GM13977 (cell line): ENCODE data around the gene HCRTR1.

Experiments
- DNase-seq: peaks from one replicate; pipeline ENCODE4 v3.0.0; 2012; ENCODE audit warnings: low spot score
- CTCF ChIP-seq: IDR thresholded peaks from 2 replicates; pipeline ENCODE4 v1.5.1; 2012; ENCODE audit warnings: mild to moderate bottlenecking, control low read depth; ENCODE audit not compliant: insufficient read depth; ENCODE audit errors: extremely low read depth, missing control alignments
- in situ Hi-C: fragments of 300-500 bp; cut with MboI; formaldehyde crosslinking; loops from one replicate; pipeline ENCODE4 v1.12.0; 2022; ENCODE audit warnings: low sequenced_read_pairs, low pct_unique_long_range_greater_than_20kb, mixed read lengths, inconsistent platforms; ENCODE audit not compliant: unreplicated experiment

HCRTR1 gene

DNA sequence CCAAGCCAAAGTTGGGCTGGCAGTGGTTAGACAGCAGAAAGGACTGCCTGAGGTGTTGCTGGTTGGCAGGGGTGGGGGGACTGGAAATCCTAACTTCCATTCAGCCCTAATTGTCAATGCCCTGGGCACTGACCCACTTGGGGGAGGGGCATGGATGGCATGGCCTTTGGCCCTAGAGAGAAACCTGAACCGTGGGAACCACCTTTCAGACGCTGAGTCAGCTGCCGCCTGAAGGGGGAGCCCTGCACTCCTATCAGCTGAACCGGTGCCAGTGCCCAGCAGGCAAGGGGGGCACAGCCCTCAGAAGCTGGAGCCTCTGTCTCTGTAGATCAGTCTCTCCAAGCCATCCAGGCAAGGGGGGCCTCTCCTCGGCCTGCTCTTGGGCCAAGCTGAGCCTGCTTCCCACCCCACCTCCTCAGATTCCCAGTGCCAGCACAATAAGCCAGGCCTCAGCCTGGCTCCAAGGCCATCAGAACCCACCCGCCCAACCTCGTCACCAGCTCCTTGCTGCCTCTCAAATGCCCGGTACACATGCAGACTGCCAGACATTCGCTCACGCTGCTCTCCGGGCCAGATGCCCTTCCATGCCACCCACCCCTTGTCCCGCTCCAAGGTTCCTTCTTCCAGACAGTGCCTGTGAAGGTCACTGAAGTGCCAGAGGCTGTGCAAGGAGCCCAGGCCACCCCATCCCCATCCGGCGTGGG lies 29.6 kb upstream of the HCRTR1 start:
- TF ChIP-seq CTCF: peak; percentile 84
- peak; percentile 89 for DNase-seq
- in situ Hi-C loops: no loop called here

- DNase-seq: no peak
- in situ Hi-C loops: no loop called here
- TF ChIP-seq CTCF: no peak
Observed at GRCh38 chr1:31588751-31589515, 28.6 kb upstream of the HCRTR1 start.

DNA sequence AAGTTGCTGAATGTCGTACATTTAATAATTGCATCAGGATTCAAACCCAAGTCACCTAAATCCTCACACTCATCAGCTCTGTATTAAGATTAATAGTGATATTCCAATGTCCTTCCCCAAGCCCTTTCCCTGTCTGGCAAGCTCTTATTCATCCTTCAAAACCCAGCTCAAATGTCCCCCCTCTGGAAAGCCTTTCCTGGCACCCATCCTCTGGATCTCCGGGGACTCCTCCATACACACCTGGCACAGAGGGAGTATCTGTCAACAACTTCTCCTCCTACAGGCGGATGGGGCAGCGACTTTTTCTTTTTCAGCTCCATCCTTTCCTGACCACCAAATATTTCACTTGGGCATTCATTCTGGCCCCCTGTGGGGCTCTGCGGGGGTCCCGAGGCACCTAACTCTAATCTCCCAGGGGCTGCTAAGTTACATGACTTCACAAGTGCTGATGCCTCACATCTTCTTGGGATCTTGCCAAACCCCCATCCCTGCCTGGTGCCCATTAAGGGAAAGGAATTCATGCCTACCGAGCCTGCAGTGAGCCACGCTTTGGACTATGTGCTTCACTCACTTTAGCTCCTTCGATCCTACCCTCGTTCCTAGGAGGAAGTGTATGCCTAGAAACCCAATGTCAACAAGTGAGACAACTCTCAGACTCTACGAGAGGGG lies 25.9 kb upstream of the HCRTR1 start:
- DNase-seq: no peak
- in situ Hi-C loops: no loop called here
- TF ChIP-seq CTCF: no peak

DNA sequence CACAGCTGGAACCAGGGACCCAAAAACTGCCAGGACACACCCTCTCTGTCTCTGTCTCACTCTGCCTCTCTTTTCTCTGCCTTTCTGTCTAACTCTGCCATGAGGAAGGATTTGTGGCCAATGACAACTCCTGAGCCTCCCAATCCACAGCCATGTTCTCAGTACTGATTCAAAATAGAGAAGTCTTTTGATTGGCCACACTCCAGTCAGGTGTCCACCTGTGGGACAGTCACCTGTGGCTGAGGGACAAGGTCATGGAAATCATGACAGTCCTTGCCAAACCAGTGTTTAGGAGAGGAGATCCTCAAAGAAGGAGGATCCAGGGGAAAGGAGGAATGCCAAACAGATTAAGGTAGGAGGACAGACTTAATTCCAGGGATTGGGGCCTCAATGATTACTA lies 25.4 kb upstream of the HCRTR1 start:
- DNase-seq: no peak
- no peak for TF ChIP-seq CTCF
- in situ Hi-C loops: no loop called here

- no peak for TF ChIP-seq CTCF
- in situ Hi-C loops: no loop called here
- no peak for DNase-seq
Observed at GRCh38 chr1:31593136-31593665, 24.3 kb upstream of the HCRTR1 start.

- in situ Hi-C loops: no loop called here
- peak; percentile 92 for TF ChIP-seq CTCF
- DNase-seq: peak; percentile 77
Observed at GRCh38 chr1:31593770-31594632, 23.5 kb upstream of the HCRTR1 start.
